HepG2 (cell line): Measurements from ENCODE around the gene HSD17B8. TPM values are rescaled to one million over a fixed set of nuclear protein-coding genes. Genes with fewer than 3 reads are reported as not detected.
A peak's percentile ranks its signal among the peaks of the same experiment; 100 is the strongest.

Experiments
- ATF1 ChIP-seq: IDR thresholded peaks from 2 replicates; pipeline ENCODE4 v1.6.1; 2016; ENCODE audit warnings: mild to moderate bottlenecking, control low read depth
- CC2D1A ChIP-seq: sonication (generic); formaldehyde crosslinking; IDR thresholded peaks from 2 replicates; pipeline ENCODE4 v1.8.1; 2023; ENCODE audit warnings: mild to moderate bottlenecking, missing genetic modification reagents
- CHCHD3 ChIP-seq: sonication (generic); formaldehyde crosslinking; IDR thresholded peaks from 2 replicates; pipeline ENCODE4 v1.8.0; 2022; ENCODE audit warnings: mild to moderate bottlenecking, missing genetic modification reagents, moderate library complexity
- DR1 ChIP-seq: sonication (generic); formaldehyde crosslinking; IDR thresholded peaks from 2 replicates; pipeline ENCODE4 v1.8.0; 2021; ENCODE audit warnings: mild to moderate bottlenecking, missing genetic modification reagents, inconsistent platforms
- DZIP1 ChIP-seq: sonication (generic); formaldehyde crosslinking; IDR thresholded peaks from 2 replicates; pipeline ENCODE4 v1.5.0; 2020; ENCODE audit warnings: mild to moderate bottlenecking, missing genetic modification reagents
- ERF ChIP-seq: IDR thresholded peaks from 2 replicates; pipeline ENCODE4 v1.6.1; 2018; ENCODE audit warnings: missing biosample characterization, missing genetic modification reagents
- IKZF4 ChIP-seq: sonication (generic); formaldehyde crosslinking; IDR thresholded peaks from 2 replicates; pipeline ENCODE4 v1.5.1; 2020; ENCODE audit warnings: borderline replicate concordance, mild to moderate bottlenecking, low read depth, missing genetic modification reagents; ENCODE audit errors: not compliant biosample characterization
- IRF2 ChIP-seq: IDR thresholded peaks from 2 replicates; pipeline ENCODE4 v1.6.1; 2018; ENCODE audit warnings: missing genetic modification reagents, missing compliant biosample characterization
- KDM5B ChIP-seq: sonication (generic); formaldehyde crosslinking; IDR thresholded peaks from 2 replicates; pipeline ENCODE4 v1.4.0; 2020; ENCODE audit warnings: missing genetic modification reagents, mild to moderate bottlenecking, borderline replicate concordance
- MAX ChIP-seq: IDR thresholded peaks from 2 replicates; pipeline ENCODE4 v1.6.1; 2012; ENCODE audit warnings: inconsistent platforms
- SATB2 ChIP-seq: sonication (generic); formaldehyde crosslinking; IDR thresholded peaks from 2 replicates; pipeline ENCODE4 v1.5.0; 2020; ENCODE audit warnings: missing genetic modification reagents
- YY1 ChIP-seq: IDR thresholded peaks from 2 replicates; pipeline ENCODE4 v1.6.1; 2011; ENCODE audit warnings: low read length, low read depth, moderate library complexity, mild to moderate bottlenecking; ENCODE audit not compliant: insufficient read depth, insufficient replicate concordance
- ZFP36 ChIP-seq: fragments of 150-350 bp; IDR thresholded peaks from 2 replicates; pipeline ENCODE4 v1.6.1; 2018; ENCODE audit warnings: borderline replicate concordance, low read length, low read depth; ENCODE audit not compliant: partially characterized antibody
- ZNF547 ChIP-seq: sonication (generic); formaldehyde crosslinking; IDR thresholded peaks from 2 replicates; pipeline ENCODE4 v1.5.1; 2020; ENCODE audit warnings: mild to moderate bottlenecking, missing genetic modification reagents
- ZNF710 ChIP-seq: sonication (generic); formaldehyde crosslinking; IDR thresholded peaks from 2 replicates; pipeline ENCODE4 v1.5.0; 2020; ENCODE audit warnings: mild to moderate bottlenecking, missing genetic modification reagents, borderline replicate concordance
- ZNF800 ChIP-seq: sonication (generic); formaldehyde crosslinking; IDR thresholded peaks from 2 replicates; pipeline ENCODE4 v1.4.0; 2020; ENCODE audit warnings: missing genetic modification reagents
- ZNF850 ChIP-seq: sonication (generic); formaldehyde crosslinking; conservative IDR thresholded peaks from 2 replicates; pipeline ENCODE4 v1.9.0; 2021; ENCODE audit warnings: mild to moderate bottlenecking, missing genetic modification reagents
- ZXDC ChIP-seq: sonication (generic); formaldehyde crosslinking; IDR thresholded peaks from 2 replicates; pipeline ENCODE4 v1.5.0; 2020; ENCODE audit warnings: mild to moderate bottlenecking, missing genetic modification reagents
- polyA plus RNA-seq, 8 experiments: library from polyadenylated mRNA; depleted of rRNA in 3 of 8; stranded (reverse) in 7 of 8; unstranded in 1 of 8; fragments of >200 nt; fragmentation: Illumina TruSeq in 4 of 8; extraction: Trizol in 4 of 8; gene quantifications; 2 replicates each; pipeline versions ENCODE4 v1.2.1 to v1.2.3, GENCODE V29; 2011 to 2016; ENCODE audit warnings: low read depth in 4 of 8, missing spikeins in 1 of 8, mixed read lengths in 1 of 8; ENCODE audit not compliant: insufficient read depth in 1 of 8
- total RNA-seq, 5 experiments: library from RNA; depleted of rRNA; stranded (reverse); fragments of >200 nt; fragmentation: Illumina TruSeq; extraction: Trizol; gene quantifications; 2 replicates each; pipeline ENCODE4 v1.2.3, GENCODE V29; 2016; ENCODE audit warnings: low read depth in 1 of 5

The HSD17B8 gene
- total and polyA plus RNA-seq, 2 of the 13 experiments (the other 11 are each of a cell fraction or from before 2014, with no cell fraction given) = 12.6 to 20.1 TPM

- TF ChIP-seq SATB2 (CRISPR knock-in tag) (no peak), ZNF547 (CRISPR knock-in tag) (peak; percentile 66), ZFP36 (no peak), DR1 (CRISPR knock-in tag) (0 out of 2 replicates have a peak, but pooled peaks have one; percentile 24), MAX (peak; percentile 53; the same call in 1 of the 2 replicates), DZIP1 (CRISPR knock-in tag) (peak; percentile 5; the same call in 1 of the 2 replicates), ZXDC (CRISPR knock-in tag) (no peak), ERF (CRISPR knock-in tag) (peak; percentile 21; the same call in 1 of the 2 replicates), CHCHD3 (CRISPR knock-in tag) (peak; percentile 28; the same call in 1 of the 2 replicates), ZNF710 (CRISPR knock-in tag) (0 out of 2 replicates have a peak, but pooled peaks have one; percentile 31), IRF2 (CRISPR knock-in tag) (no peak), IKZF4 (CRISPR knock-in tag) (peak; percentile 61), ZNF800 (CRISPR knock-in tag) (no peak), YY1 (peak; percentile 49), KDM5B (CRISPR knock-in tag) (peak; percentile 73; the same call in 1 of the 2 replicates), CC2D1A (CRISPR knock-in tag) (no peak), ATF1 (CRISPR knock-in tag) (no peak), ZNF850 (CRISPR knock-in tag) (no peak)
Measured at GRCh38 chr6:33161354-33162331, 42.8 kb upstream of the HSD17B8 start (continued).
